Gastrocnemius medialis (tissue), 4 donors: Measurements from ENCODE around the gene FTHL17. TPM values are rescaled to one million over a fixed set of nuclear protein-coding genes. Genes with fewer than 3 reads are reported as not detected.

Source experiments
- ATAC-seq, 2 donors: fragments of 150-250 bp; one replicate each; pipeline ENCODE4 v1.9.1; 2016
- DNase-seq, 2 donors: peaks; one replicate each; pipeline ENCODE4 v3.0.0-alpha.2; 2019
- H3K27ac ChIP-seq, 4 donors: fragments of 200-600 bp; sonication (generic); 1 replicate in 1 of 4; 2 replicates in 3 of 4; pipeline ENCODE4 v1.5.1; 2016 to 2018; ENCODE audit warnings: mild to moderate bottlenecking in 2 of 4, moderate library complexity in 1 of 4
- H3K27me3 ChIP-seq, 3 donors: fragments of 200-600 bp; sonication (generic) in 2 of 3; 1 replicate in 1 of 3; 2 replicates in 2 of 3; pipeline versions ENCODE4 v1.5.1 to v1.6.0; 2016 to 2019; ENCODE audit warnings: mild to moderate bottlenecking in 1 of 3, moderate library complexity in 1 of 3
- H3K36me3 ChIP-seq, 2 donors: fragments of 200-600 bp; sonication (generic) in 1 of 2; one replicate each; pipeline ENCODE4 v1.5.1; 2017 to 2018
- H3K4me1 ChIP-seq, 2 donors: fragments of 200-600 bp; sonication (generic) in 1 of 2; one replicate each; pipeline ENCODE4 v1.5.1; 2016 to 2017; ENCODE audit warnings: mild to moderate bottlenecking in 2 of 2
- H3K4me3 ChIP-seq, 4 donors: fragments of 200-600 bp; sonication (generic) in 3 of 4; 1 replicate in 1 of 4; 2 replicates in 3 of 4; pipeline ENCODE4 v1.5.1; 2016 to 2019; ENCODE audit warnings: mild to moderate bottlenecking in 2 of 4
- H3K9me3 ChIP-seq, 3 donors: fragments of 200-600 bp; sonication (generic) in 2 of 3; 1 replicate in 1 of 3; 2 replicates in 2 of 3; pipeline ENCODE4 v1.5.1; 2016 to 2019
- POLR2A ChIP-seq, 2 donors: fragments of 450-650 bp; IDR thresholded peaks; one replicate each; pipeline ENCODE4 v1.6.1; 2017; ENCODE audit warnings: antibody characterized with exemption in 2 of 2, mild to moderate bottlenecking in 2 of 2, moderate library complexity in 2 of 2
- in situ Hi-C, 4 donors: fragments of 200-750 bp; cut with MboI; loops; one replicate each; pipeline versions ENCODE4 v1.15.0 to v1.8.0; 2017; ENCODE audit warnings: low sequenced_read_pairs in 4 of 4
- intact Hi-C: fragments of 100-400 bp; cut with DNase I; formaldehyde crosslinking; loops from one replicate; pipeline ENCODE4 v1.15.1; 2023; ENCODE audit warnings: low total_unique reads
- total RNA-seq, 4 donors: library from RNA; depleted of rRNA; stranded (reverse); fragments of >200 nt; gene quantifications; one replicate each; pipeline versions ENCODE4 v1.1.0 to v1.2.3, GENCODE V29; 2016
- TF ChIP-seq, protein P1 (sequence below), 5 experiments: fragments of 450-650 bp in 3 of 5; fragments of 200-600 bp in 2 of 5; sonication (generic) in 2 of 5; IDR thresholded peaks in 4 of 5; conservative IDR thresholded peaks in 1 of 5; 1 replicate in 4 of 5; 2 replicates in 1 of 5; pipeline ENCODE4 v1.5.1; 2016 to 2019; ENCODE audit warnings: antibody characterized with exemption in 5 of 5, mild to moderate bottlenecking in 3 of 5, moderate library complexity in 3 of 5

Gene FTHL17
- total RNA-seq, 4 donors from 2014 or later = not detected

DNA sequence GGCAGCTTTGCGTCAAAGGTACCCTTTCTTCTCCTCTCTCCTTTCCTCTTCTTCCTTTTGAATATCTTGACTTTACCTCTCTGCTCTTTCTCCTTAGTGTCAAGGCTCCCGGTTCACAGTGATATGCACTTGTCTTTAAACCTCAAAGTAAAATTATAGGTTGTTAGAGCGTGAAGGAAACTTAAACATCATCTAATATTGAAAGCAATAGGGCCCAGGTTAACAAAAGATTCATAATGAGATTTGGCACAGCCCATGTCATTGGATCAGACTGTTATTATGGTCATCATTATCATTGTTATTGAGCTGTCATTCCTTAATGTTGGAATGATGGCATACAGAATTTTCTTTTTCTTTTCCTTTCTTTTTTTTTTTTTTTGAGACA is 32.5 kb downstream of the FTHL17 start:
- intact Hi-C loops = loop anchor here (5.0 kb wide), 1 partner anchor 618 kb away; no protein-coding TSS in a partner anchor
- no peak for TF ChIP-seq POLR2A (IDR thresholded peaks at IDR 0.05)
- TF ChIP-seq, protein P1, sequence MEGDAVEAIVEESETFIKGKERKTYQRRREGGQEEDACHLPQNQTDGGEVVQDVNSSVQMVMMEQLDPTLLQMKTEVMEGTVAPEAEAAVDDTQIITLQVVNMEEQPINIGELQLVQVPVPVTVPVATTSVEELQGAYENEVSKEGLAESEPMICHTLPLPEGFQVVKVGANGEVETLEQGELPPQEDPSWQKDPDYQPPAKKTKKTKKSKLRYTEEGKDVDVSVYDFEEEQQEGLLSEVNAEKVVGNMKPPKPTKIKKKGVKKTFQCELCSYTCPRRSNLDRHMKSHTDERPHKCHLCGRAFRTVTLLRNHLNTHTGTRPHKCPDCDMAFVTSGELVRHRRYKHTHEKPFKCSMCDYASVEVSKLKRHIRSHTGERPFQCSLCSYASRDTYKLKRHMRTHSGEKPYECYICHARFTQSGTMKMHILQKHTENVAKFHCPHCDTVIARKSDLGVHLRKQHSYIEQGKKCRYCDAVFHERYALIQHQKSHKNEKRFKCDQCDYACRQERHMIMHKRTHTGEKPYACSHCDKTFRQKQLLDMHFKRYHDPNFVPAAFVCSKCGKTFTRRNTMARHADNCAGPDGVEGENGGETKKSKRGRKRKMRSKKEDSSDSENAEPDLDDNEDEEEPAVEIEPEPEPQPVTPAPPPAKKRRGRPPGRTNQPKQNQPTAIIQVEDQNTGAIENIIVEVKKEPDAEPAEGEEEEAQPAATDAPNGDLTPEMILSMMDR (IDR thresholded peaks at IDR 0.05 in 4 of 5, conservative IDR thresholded peaks at IDR 0.05 in 1 of 5) = no peak
- no peaks in the 10 kb centered on the region for H3K27me3 ChIP-seq
- DNase-seq = no peak
- no peaks in the 10 kb centered on the region for H3K4me1 ChIP-seq
- ATAC-seq = no peak
- H3K27ac ChIP-seq = no peak overlapping the region
- in situ Hi-C loops = loop anchor here (10.0 to 25.0 kb wide), 2 partner anchors 615 to 623 kb away; no protein-coding TSS in a partner anchor
- no peaks in the 10 kb centered on the region for H3K9me3 ChIP-seq
- no peak overlapping the region for H3K4me3 ChIP-seq
- H3K36me3 ChIP-seq = no peaks in the 10 kb centered on the region

DNA sequence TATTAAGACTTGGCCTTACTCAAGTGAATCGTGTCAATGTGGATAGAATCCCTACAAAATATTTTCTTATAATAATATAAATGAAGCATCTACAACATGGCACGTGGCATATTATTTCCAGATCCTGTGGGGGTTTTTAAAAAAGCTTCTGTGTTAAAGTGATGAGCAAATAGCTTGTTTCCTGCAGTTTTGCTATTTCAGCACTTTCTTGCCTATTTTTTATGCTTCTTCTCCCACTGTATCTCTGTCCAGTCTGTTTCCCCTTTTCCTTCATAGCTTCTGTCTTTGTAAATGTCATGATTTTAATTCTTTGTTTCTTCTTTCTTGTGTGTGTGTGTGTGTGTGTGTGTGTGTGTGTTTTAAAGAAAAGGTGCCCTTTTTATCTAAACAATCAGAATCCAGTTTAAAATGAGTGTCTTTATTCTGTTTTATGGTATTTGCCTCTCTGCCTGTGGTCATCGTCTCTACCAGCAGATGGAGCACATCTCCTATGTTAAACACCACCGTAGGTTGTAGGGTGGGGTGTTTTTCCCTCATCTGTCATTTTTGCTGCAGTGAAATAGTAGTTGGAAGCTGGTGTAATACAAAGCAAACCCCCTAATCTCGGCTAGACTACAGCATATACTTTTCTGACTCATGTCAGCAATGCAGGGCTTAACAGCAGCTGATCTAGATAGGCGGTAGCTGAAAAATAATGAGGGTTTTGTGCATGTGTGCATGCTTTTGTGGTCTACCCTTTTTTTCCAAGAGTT is 33.1 kb downstream of the FTHL17 start:
- intact Hi-C loops = loop anchor here (5.0 kb wide), 1 partner anchor 619 kb away; no protein-coding TSS in a partner anchor
- in situ Hi-C loops = loop anchor here (10.0 to 25.0 kb wide), 2 partner anchors 616 to 624 kb away; no protein-coding TSS in a partner anchor
- Histone ChIP-seq H3K4me1 (no peaks in the 10 kb centered on the region), H3K4me3 (no peak overlapping the region), H3K27ac (no peak overlapping the region), H3K9me3 (no peaks in the 10 kb centered on the region), H3K27me3 (no peaks in the 10 kb centered on the region), H3K36me3 (no peaks in the 10 kb centered on the region)
- no peak for DNase-seq
- ATAC-seq = no peak
- no peak for TF ChIP-seq POLR2A (IDR thresholded peaks at IDR 0.05)
- TF ChIP-seq, protein P1 (IDR thresholded peaks at IDR 0.05 in 4 of 5, conservative IDR thresholded peaks at IDR 0.05 in 1 of 5) = peak in 2 of 5 experiments; percentile 26 to 52

DNA sequence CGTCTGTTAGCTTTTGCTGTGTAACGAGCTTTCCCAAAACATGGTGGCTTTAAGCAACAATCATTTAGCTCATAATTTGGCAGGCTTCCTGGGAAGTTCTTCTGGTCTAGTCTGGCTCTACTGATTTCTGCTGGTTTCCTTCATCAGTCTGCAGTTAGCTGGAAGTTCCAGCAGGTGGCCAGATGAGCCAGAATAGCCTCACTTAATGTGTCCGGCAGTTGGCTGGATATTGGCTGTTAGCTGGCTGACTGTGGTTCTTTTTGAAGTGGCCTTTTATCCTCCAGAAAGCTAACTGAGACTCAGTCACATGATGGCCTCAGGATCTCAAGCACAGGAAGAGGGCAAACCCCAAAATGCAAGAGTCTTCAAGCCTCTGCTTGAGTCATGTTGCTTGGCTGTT is 34.9 kb downstream of the FTHL17 start:
- no peak overlapping the region for H3K4me3 ChIP-seq
- in situ Hi-C loops (loop anchor here (10.0 to 25.0 kb wide), 2 partner anchors 618 to 625 kb away; no protein-coding TSS in a partner anchor), intact Hi-C loops (loop anchor here (5.0 kb wide), 1 partner anchor 620 kb away; no protein-coding TSS in a partner anchor)
- no peaks in the 10 kb centered on the region for H3K27me3 ChIP-seq
- H3K4me1 ChIP-seq = no peaks in the 10 kb centered on the region
- no peak for TF ChIP-seq POLR2A (IDR thresholded peaks at IDR 0.05)
- TF ChIP-seq, protein P1 (IDR thresholded peaks at IDR 0.05 in 4 of 5, conservative IDR thresholded peaks at IDR 0.05 in 1 of 5) = peak in 4 of 5 experiments; percentile 19 to 51 (median 41)
- peak in 1 of 2 donors; percentile 7 for DNase-seq
- no peaks in the 10 kb centered on the region for H3K9me3 ChIP-seq
- ATAC-seq = no peak
- no peak overlapping the region for H3K27ac ChIP-seq
- H3K36me3 ChIP-seq = no peaks in the 10 kb centered on the region

GRCh38 chrX:31027351-31027750 is 44.5 kb downstream of the FTHL17 start:
- TF ChIP-seq, protein P1 (IDR thresholded peaks at IDR 0.05 in 4 of 5, conservative IDR thresholded peaks at IDR 0.05 in 1 of 5) = no peak
- TF ChIP-seq POLR2A (IDR thresholded peaks at IDR 0.05) = no peak
- no peaks in the 10 kb centered on the region for H3K9me3 ChIP-seq
- in situ Hi-C loops (loop anchor here in 3 of 4 donors (25.0 kb wide), 1 partner anchor 635 kb away; no protein-coding TSS in a partner anchor), intact Hi-C loops (no loop called here)
- no peak overlapping the region for H3K27ac ChIP-seq
- DNase-seq (no peak), ATAC-seq (no peak)
- no peaks in the 10 kb centered on the region for H3K4me1 ChIP-seq
- no peaks in the 10 kb centered on the region for H3K27me3 ChIP-seq
- no peaks in the 10 kb centered on the region for H3K36me3 ChIP-seq
- H3K4me3 ChIP-seq = no peak overlapping the region
